Pericardium fibroblast (primary cell): Measurements from ENCODE around the gene BRD2. TPM values are rescaled to one million over a fixed set of nuclear protein-coding genes. Genes with fewer than 3 reads are reported as not detected.

Experiments
- total RNA-seq: library from RNA; depleted of rRNA; stranded (reverse); fragments of >200 nt; gene quantifications from 2 replicates; pipeline ENCODE4 v1.2.3, GENCODE V29; 2015

Gene BRD2
- total RNA-seq, result 83.6 and 109 TPM in 2 replicates

GRCh38 chr6:32968093-32968866, at the start of gene BRD2:
Gene BRD2 (plus strand): TSS chr6:32968594. CDS start chr6:32972899, 4,305 bp downstream.

GRCh38 chr6:32940656-32941213, 27.7 kb upstream of the BRD2 start, which contains the start of gene HLA-DMB:
Gene HLA-DMB (minus strand): TSS chr6:32941028. CDS start chr6:32940807, 221 bp downstream.

GRCh38 chr6:32952817-32953739, 15.3 kb upstream of the BRD2 start, which contains the start of gene HLA-DMA:
Gene HLA-DMA (minus strand): TSS chr6:32953097. CDS start chr6:32953036, 61 bp downstream.

GRCh38 chr6:33008944-33009861, 40.8 kb downstream of the BRD2 start, which contains the start of gene HLA-DOA:
Gene HLA-DOA (minus strand): TSS chr6:33009591.

Other genes with a start within 250 kb of the BRD2 start
- not detected in 2 replicates for gene HLA-DQA2, start 227.2 kb upstream of the BRD2 start, total RNA-seq
- not detected in 2 replicates for gene HLA-DQB2, start 205.1 kb upstream of the BRD2 start, total RNA-seq
- gene HLA-DOB, start 151.6 kb upstream of the BRD2 start, total RNA-seq, result 2.2 TPM in 1 of 2 replicates, not detected in the other
- gene TAP2, start 129.9 kb upstream of the BRD2 start, total RNA-seq, result 6.3 and 6.6 TPM in 2 replicates
- gene PSMB8, start 124.5 kb upstream of the BRD2 start, total RNA-seq, result 32.7 and 68.0 TPM in 2 replicates
- 15.9 and 19.5 TPM in 2 replicates for gene TAP1, start 114.9 kb upstream of the BRD2 start, total RNA-seq
- 11.1 and 18.1 TPM in 2 replicates for gene PSMB9, start 114.4 kb upstream of the BRD2 start, total RNA-seq
- 0.23 TPM in 1 of 2 replicates, not detected in the other for gene HLA-DMB, start 27.6 kb upstream of the BRD2 start, total RNA-seq
- gene HLA-DMA, start 15.5 kb upstream of the BRD2 start, total RNA-seq, result 4.3 and 7.8 TPM in 2 replicates
- gene HLA-DOA, start 41.0 kb downstream of the BRD2 start, total RNA-seq, result not detected in 2 replicates
- gene HLA-DPA1, start 105.1 kb downstream of the BRD2 start, total RNA-seq, result 1.6 and 5.1 TPM in 2 replicates
- 7.7 and 7.8 TPM in 2 replicates for gene HLA-DPB1, start 107.4 kb downstream of the BRD2 start, total RNA-seq
- under 0.01 and 0.09 TPM in 2 replicates for gene COL11A2, start 223.9 kb downstream of the BRD2 start, total RNA-seq
- gene RXRB, start 232.1 kb downstream of the BRD2 start, total RNA-seq, result 20.3 and 20.7 TPM in 2 replicates
- gene SLC39A7, start 232.3 kb downstream of the BRD2 start, total RNA-seq, result 97.4 and 161 TPM in 2 replicates
- 5.7 and 9.1 TPM in 2 replicates for gene HSD17B8, start 236.1 kb downstream of the BRD2 start, total RNA-seq
- gene RING1, start 239.9 kb downstream of the BRD2 start, total RNA-seq, result 12.3 and 12.8 TPM in 2 replicates